GM23338 (cell line): Measurements from ENCODE around the gene IPCEF1. TPM values are rescaled to one million over a fixed set of nuclear protein-coding genes. Genes with fewer than 3 reads are reported as not detected.

ENCODE experiments used
- ATAC-seq: fragments of 200-7000 bp; cut with Tn5 transposase; 3 replicates; pipeline ENCODE4 v1.9.1; 2020
- DNase-seq: peaks from one replicate; pipeline ENCODE4 v3.0.0-alpha.2; 2015; ENCODE audit warnings: low spot score
- H2AFZ ChIP-seq: fragments of 200-600 bp; sonication (generic); 2 replicates; pipeline ENCODE4 v1.8.0; 2016; ENCODE audit warnings: antibody characterized with exemption, mild to moderate bottlenecking, moderate library complexity
- H3F3A ChIP-seq: fragments of 200-600 bp; sonication (generic); replicated peaks from 2 replicates; pipeline ENCODE4 v1.8.0; 2017; ENCODE audit warnings: antibody characterized with exemption, mixed run types, low read depth
- H3K27ac ChIP-seq: fragments of 200-600 bp; sonication (generic); 2 replicates; pipeline ENCODE4 v1.6.1; 2016; ENCODE audit warnings: low read depth
- H3K27me3 ChIP-seq: fragments of 200-600 bp; sonication (generic); 2 replicates; pipeline ENCODE4 v1.8.0; 2016; ENCODE audit warnings: mild to moderate bottlenecking, mixed run types, moderate library complexity; ENCODE audit not compliant: insufficient read depth
- H3K36me3 ChIP-seq: fragments of 200-600 bp; sonication (generic); 2 replicates; pipeline ENCODE4 v1.8.0; 2016; ENCODE audit warnings: mild to moderate bottlenecking; ENCODE audit not compliant: insufficient read depth
- H3K4me1 ChIP-seq: fragments of 200-600 bp; sonication (generic); 2 replicates; pipeline ENCODE4 v1.8.0; 2016; ENCODE audit warnings: mild to moderate bottlenecking, moderate library complexity; ENCODE audit not compliant: insufficient read depth
- H3K4me2 ChIP-seq: fragments of 200-600 bp; sonication (generic); 2 replicates; pipeline ENCODE4 v1.7.1; 2017; ENCODE audit warnings: mixed run types
- H3K4me3 ChIP-seq: fragments of 200-600 bp; sonication (generic); 2 replicates; pipeline ENCODE4 v1.6.1; 2016; ENCODE audit warnings: mixed run types
- H3K79me2 ChIP-seq: fragments of 200-600 bp; sonication (generic); replicated peaks from 2 replicates; pipeline ENCODE4 v1.8.0; 2017; ENCODE audit warnings: mild to moderate bottlenecking; ENCODE audit not compliant: insufficient read depth
- H3K9me2 ChIP-seq: fragments of 200-600 bp; sonication (generic); 2 replicates; pipeline ENCODE4 v1.8.0; 2017; ENCODE audit not compliant: insufficient read depth
- H4K20me1 ChIP-seq: fragments of 200-600 bp; sonication (generic); replicated peaks from 2 replicates; pipeline ENCODE4 v1.8.0; 2017; ENCODE audit warnings: mild to moderate bottlenecking; ENCODE audit not compliant: insufficient read depth
- H3K27ac Mint-ChIP-seq: 2 replicates; pipeline ENCODE4 v1.8.0; 2020; ENCODE audit warnings: inconsistent platforms, mild to moderate bottlenecking, moderate library complexity, mixed read lengths
- H3K27me3 Mint-ChIP-seq: 3 replicates; pipeline ENCODE4 v1.8.0; 2022; ENCODE audit warnings: low read depth, mild to moderate bottlenecking, moderate library complexity, mixed read lengths, inconsistent platforms; ENCODE audit not compliant: insufficient read depth, poor library complexity
- H3K36me3 Mint-ChIP-seq: 3 replicates; pipeline ENCODE4 v1.8.0; 2021; ENCODE audit warnings: low read depth, mild to moderate bottlenecking, inconsistent platforms, moderate library complexity, mixed read lengths
- H3K4me1 Mint-ChIP-seq: 3 replicates; pipeline ENCODE4 v1.8.0; 2020; ENCODE audit warnings: mild to moderate bottlenecking, inconsistent platforms, mixed read lengths
- H3K4me3 Mint-ChIP-seq: 3 replicates; pipeline ENCODE4 v1.8.0; 2021; ENCODE audit warnings: moderate library complexity, mild to moderate bottlenecking, inconsistent platforms, mixed read lengths
- H3K9me3 Mint-ChIP-seq: 3 replicates; pipeline ENCODE4 v1.8.0; 2020; ENCODE audit warnings: moderate library complexity, mild to moderate bottlenecking, inconsistent platforms, mixed read lengths
- CREB1 ChIP-seq: fragments of 250-450 bp; sonication (Bioruptor Pico); IDR thresholded peaks from 2 replicates; pipeline ENCODE4 v1.5.0; 2020; ENCODE audit warnings: low read depth, mild to moderate bottlenecking, moderate library complexity
- EZH2 ChIP-seq: fragments of 200-600 bp; sonication (generic); IDR thresholded peaks from one replicate; pipeline ENCODE4 v1.8.0; 2017; ENCODE audit warnings: antibody characterized with exemption, mild to moderate bottlenecking, low read depth; ENCODE audit not compliant: unreplicated experiment
- EZH2phosphoT487 ChIP-seq: fragments of 200-600 bp; sonication (generic); IDR thresholded peaks from one replicate; pipeline ENCODE4 v1.8.1; 2018; ENCODE audit warnings: antibody characterized with exemption; ENCODE audit not compliant: unreplicated experiment
- NANOG ChIP-seq: IDR thresholded peaks from 2 replicates; pipeline ENCODE4 v1.6.1; 2016; ENCODE audit warnings: antibody characterized with exemption, borderline replicate concordance
- POLR2AphosphoS5 ChIP-seq: IDR thresholded peaks from 2 replicates; pipeline ENCODE4 v1.6.1; 2016; ENCODE audit warnings: antibody characterized with exemption, low read depth
- ZNF114 ChIP-seq: fragments of 250-450 bp; sonication (Bioruptor Pico); IDR thresholded peaks from 2 replicates; pipeline ENCODE4 v1.5.0; 2020; ENCODE audit warnings: mild to moderate bottlenecking, moderate library complexity
- ZNF331 ChIP-seq: fragments of 250-450 bp; sonication (Bioruptor Pico); IDR thresholded peaks from 2 replicates; pipeline ENCODE4 v1.5.0; 2020; ENCODE audit warnings: low read depth, mild to moderate bottlenecking, moderate library complexity
- polyA plus RNA-seq: library from polyadenylated mRNA; unstranded; fragments of >200 nt; fragmentation: Nextera tagmentation; extraction: Ambion mirVana; gene quantifications from 2 replicates; pipeline ENCODE4 v1.2.1, GENCODE V29; 2016
- total RNA-seq: library from RNA; depleted of rRNA; stranded (reverse); fragments of >200 nt; shearing (Covaris generic); gene quantifications from 2 replicates; pipeline ENCODE4 v1.2.3, GENCODE V29; 2014
- TF ChIP-seq, protein P1 (sequence below), 2 experiments: fragments of 200-600 bp in 1 of 2; sonication (generic) in 1 of 2; conservative IDR thresholded peaks; 2 replicates each; pipeline versions ENCODE4 v1.5.1 to v1.6.1; 2016 to 2017; ENCODE audit warnings: antibody characterized with exemption in 2 of 2, low read depth in 2 of 2, mild to moderate bottlenecking in 2 of 2, moderate library complexity in 1 of 2
- TF ChIP-seq, protein P2 (sequence below): IDR thresholded peaks from one replicate; pipeline ENCODE4 v1.6.1; 2018; ENCODE audit warnings: antibody characterized with exemption; ENCODE audit not compliant: unreplicated experiment
- TF ChIP-seq, protein P3 (sequence below): fragments of 250-450 bp; sonication (Bioruptor Pico); IDR thresholded peaks from 2 replicates; pipeline ENCODE4 v1.5.0; 2020; ENCODE audit warnings: mild to moderate bottlenecking, moderate library complexity

Gene IPCEF1
- total and polyA plus RNA-seq, 2 experiments from 2014 or later, result 0.15 to 1.8 TPM

DNA sequence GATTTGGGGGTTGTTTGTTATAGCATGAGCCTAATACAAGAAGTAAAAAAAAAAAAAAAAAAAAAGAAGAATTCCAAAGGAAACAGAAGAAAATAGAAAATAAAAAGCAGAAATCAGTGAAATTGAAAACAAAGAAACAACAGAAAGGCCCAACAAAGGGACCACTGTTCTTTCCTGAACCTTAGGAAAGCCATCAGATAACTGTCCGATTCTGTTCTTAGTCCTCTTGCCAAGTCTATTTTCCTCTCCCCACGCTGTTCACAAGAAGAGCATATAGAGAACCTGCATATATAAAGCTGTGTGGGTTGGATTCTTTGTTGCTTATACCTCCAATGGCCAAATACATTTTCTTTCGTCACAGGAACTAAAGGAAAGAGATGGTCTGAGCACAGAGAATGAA, 38.0 kb upstream of the IPCEF1 start (continued):
- TF ChIP-seq EZH2phosphoT487, result no peak

DNA sequence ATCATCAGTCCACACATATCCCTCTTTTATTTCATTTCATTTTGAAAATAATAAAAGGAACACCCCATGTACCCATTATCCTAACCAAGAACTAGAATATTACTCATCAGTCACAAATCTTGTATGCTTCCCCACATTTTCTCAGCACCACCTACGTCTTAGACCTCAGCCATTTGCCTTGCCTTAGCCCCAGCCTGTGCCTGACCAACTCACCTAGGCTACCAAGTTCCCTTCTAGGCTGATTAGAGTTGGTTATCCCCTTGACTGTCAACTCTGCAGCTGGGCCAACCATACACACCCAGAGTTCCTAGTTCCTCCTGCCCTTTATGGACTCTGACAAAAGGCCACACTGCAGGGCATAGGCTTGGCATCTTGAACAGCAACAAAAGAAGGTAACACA, 33.4 kb upstream of the IPCEF1 start:
- no peaks in the 10 kb centered on the region for H3K4me1 ChIP-seq
- no peak overlapping the region for H3K4me2 ChIP-seq
- TF ChIP-seq, protein P1, sequence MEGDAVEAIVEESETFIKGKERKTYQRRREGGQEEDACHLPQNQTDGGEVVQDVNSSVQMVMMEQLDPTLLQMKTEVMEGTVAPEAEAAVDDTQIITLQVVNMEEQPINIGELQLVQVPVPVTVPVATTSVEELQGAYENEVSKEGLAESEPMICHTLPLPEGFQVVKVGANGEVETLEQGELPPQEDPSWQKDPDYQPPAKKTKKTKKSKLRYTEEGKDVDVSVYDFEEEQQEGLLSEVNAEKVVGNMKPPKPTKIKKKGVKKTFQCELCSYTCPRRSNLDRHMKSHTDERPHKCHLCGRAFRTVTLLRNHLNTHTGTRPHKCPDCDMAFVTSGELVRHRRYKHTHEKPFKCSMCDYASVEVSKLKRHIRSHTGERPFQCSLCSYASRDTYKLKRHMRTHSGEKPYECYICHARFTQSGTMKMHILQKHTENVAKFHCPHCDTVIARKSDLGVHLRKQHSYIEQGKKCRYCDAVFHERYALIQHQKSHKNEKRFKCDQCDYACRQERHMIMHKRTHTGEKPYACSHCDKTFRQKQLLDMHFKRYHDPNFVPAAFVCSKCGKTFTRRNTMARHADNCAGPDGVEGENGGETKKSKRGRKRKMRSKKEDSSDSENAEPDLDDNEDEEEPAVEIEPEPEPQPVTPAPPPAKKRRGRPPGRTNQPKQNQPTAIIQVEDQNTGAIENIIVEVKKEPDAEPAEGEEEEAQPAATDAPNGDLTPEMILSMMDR (conservative IDR thresholded peaks at IDR 0.05; ENCODE audit: low read depth in 2 of 2), result no peak
- TF ChIP-seq ZNF331 (no peak), POLR2AphosphoS5 (no peak), NANOG (no peak), ZNF114 (CRISPR knock-in tag) (no peak), EZH2 (no peak), CREB1 (CRISPR knock-in tag) (no peak), EZH2phosphoT487 (no peak)
- TF ChIP-seq, protein P2, sequence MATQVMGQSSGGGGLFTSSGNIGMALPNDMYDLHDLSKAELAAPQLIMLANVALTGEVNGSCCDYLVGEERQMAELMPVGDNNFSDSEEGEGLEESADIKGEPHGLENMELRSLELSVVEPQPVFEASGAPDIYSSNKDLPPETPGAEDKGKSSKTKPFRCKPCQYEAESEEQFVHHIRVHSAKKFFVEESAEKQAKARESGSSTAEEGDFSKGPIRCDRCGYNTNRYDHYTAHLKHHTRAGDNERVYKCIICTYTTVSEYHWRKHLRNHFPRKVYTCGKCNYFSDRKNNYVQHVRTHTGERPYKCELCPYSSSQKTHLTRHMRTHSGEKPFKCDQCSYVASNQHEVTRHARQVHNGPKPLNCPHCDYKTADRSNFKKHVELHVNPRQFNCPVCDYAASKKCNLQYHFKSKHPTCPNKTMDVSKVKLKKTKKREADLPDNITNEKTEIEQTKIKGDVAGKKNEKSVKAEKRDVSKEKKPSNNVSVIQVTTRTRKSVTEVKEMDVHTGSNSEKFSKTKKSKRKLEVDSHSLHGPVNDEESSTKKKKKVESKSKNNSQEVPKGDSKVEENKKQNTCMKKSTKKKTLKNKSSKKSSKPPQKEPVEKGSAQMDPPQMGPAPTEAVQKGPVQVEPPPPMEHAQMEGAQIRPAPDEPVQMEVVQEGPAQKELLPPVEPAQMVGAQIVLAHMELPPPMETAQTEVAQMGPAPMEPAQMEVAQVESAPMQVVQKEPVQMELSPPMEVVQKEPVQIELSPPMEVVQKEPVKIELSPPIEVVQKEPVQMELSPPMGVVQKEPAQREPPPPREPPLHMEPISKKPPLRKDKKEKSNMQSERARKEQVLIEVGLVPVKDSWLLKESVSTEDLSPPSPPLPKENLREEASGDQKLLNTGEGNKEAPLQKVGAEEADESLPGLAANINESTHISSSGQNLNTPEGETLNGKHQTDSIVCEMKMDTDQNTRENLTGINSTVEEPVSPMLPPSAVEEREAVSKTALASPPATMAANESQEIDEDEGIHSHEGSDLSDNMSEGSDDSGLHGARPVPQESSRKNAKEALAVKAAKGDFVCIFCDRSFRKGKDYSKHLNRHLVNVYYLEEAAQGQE, result no peak
- TF ChIP-seq, protein P3, sequence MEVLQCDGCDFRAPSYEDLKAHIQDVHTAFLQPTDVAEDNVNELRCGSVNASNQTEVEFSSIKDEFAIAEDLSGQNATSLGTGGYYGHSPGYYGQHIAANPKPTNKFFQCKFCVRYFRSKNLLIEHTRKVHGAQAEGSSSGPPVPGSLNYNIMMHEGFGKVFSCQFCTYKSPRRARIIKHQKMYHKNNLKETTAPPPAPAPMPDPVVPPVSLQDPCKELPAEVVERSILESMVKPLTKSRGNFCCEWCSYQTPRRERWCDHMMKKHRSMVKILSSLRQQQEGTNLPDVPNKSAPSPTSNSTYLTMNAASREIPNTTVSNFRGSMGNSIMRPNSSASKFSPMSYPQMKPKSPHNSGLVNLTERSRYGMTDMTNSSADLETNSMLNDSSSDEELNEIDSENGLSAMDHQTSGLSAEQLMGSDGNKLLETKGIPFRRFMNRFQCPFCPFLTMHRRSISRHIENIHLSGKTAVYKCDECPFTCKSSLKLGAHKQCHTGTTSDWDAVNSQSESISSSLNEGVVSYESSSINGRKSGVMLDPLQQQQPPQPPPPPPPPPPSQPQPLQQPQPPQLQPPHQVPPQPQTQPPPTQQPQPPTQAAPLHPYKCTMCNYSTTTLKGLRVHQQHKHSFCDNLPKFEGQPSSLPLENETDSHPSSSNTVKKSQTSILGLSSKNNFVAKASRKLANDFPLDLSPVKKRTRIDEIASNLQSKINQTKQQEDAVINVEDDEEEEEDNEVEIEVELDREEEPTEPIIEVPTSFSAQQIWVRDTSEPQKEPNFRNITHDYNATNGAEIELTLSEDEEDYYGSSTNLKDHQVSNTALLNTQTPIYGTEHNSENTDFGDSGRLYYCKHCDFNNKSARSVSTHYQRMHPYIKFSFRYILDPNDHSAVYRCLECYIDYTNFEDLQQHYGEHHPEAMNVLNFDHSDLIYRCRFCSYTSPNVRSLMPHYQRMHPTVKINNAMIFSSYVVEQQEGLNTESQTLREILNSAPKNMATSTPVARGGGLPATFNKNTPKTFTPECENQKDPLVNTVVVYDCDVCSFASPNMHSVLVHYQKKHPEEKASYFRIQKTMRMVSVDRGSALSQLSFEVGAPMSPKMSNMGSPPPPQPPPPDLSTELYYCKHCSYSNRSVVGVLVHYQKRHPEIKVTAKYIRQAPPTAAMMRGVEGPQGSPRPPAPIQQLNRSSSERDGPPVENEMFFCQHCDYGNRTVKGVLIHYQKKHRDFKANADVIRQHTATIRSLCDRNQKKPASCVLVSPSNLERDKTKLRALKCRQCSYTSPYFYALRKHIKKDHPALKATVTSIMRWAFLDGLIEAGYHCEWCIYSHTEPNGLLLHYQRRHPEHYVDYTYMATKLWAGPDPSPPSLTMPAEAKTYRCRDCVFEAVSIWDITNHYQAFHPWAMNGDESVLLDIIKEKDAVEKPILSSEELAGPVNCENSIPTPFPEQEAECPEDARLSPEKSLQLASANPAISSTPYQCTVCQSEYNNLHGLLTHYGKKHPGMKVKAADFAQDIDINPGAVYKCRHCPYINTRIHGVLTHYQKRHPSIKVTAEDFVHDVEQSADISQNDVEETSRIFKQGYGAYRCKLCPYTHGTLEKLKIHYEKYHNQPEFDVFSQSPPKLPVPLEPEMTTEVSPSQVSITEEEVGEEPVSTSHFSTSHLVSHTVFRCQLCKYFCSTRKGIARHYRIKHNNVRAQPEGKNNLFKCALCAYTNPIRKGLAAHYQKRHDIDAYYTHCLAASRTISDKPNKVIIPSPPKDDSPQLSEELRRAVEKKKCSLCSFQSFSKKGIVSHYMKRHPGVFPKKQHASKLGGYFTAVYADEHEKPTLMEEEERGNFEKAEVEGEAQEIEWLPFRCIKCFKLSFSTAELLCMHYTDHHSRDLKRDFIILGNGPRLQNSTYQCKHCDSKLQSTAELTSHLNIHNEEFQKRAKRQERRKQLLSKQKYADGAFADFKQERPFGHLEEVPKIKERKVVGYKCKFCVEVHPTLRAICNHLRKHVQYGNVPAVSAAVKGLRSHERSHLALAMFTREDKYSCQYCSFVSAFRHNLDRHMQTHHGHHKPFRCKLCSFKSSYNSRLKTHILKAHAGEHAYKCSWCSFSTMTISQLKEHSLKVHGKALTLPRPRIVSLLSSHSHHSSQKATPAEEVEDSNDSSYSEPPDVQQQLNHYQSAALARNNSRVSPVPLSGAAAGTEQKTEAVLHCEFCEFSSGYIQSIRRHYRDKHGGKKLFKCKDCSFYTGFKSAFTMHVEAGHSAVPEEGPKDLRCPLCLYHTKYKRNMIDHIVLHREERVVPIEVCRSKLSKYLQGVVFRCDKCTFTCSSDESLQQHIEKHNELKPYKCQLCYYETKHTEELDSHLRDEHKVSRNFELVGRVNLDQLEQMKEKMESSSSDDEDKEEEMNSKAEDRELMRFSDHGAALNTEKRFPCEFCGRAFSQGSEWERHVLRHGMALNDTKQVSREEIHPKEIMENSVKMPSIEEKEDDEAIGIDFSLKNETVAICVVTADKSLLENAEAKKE (CRISPR knock-in tag), result no peak
- H3K9me3 Mint-ChIP-seq, result no peaks in the 10 kb centered on the region
- H4K20me1 ChIP-seq, result no peaks in the 10 kb centered on the region
- DNase-seq (no peak), ATAC-seq (no peak)
- no peaks in the 10 kb centered on the region for H3K36me3 ChIP-seq
- H2AFZ ChIP-seq, result no peak overlapping the region
- no peaks in the 10 kb centered on the region for H3K36me3 Mint-ChIP-seq
- H3K9me2 ChIP-seq, result 0 out of 2 replicates have a peak, but pooled peaks cover 11% of the 10 kb centered on the region
- no peaks in the 10 kb centered on the region for H3F3A ChIP-seq
- H3K4me3 Mint-ChIP-seq, result no peak overlapping the region
- no peaks in the 10 kb centered on the region for H3K79me2 ChIP-seq
- H3K4me1 Mint-ChIP-seq, result no peaks in the 10 kb centered on the region
- H3K27ac ChIP-seq, result no peak overlapping the region
- no peak overlapping the region for H3K27ac Mint-ChIP-seq
- no peaks in the 10 kb centered on the region for H3K27me3 Mint-ChIP-seq
- H3K4me3 ChIP-seq, result no peak overlapping the region
- H3K27me3 ChIP-seq, result no peaks in the 10 kb centered on the region
